Mammary epithelial cell (primary cell): ENCODE data around the gene LRRIQ1.

Experiments used
- CTCF ChIP-seq, 2 donors: IDR thresholded peaks in 1 of 2; conservative IDR thresholded peaks in 1 of 2; 2 replicates each; pipeline ENCODE4 v1.5.1; 2011 to 2012; ENCODE audit warnings: inconsistent platforms in 2 of 2, low read length in 2 of 2, mild to moderate bottlenecking in 2 of 2, control low read depth in 1 of 2, low read depth in 1 of 2; ENCODE audit not compliant: insufficient read depth in 1 of 2; ENCODE audit errors: extremely low read depth in 1 of 2
- EZH2 ChIP-seq: IDR thresholded peaks from 2 replicates; pipeline ENCODE4 v1.6.1; 2012; ENCODE audit warnings: low read length, inconsistent platforms, borderline replicate concordance

GRCh38 chr12:85188619-85189018, 152.5 kb downstream of the LRRIQ1 start:
- TF ChIP-seq CTCF (conservative IDR thresholded peaks at IDR 0.05 in 1 of 2, IDR thresholded peaks at IDR 0.05 in 1 of 2; ENCODE audit: extremely low read depth in 1 of 2, insufficient read depth in 1 of 2, low read depth in 1 of 2, low read length in 2 of 2), result no peak
- no peak for TF ChIP-seq EZH2
